Measurements from ENCODE around the gene EPN2. TPM values are rescaled to one million over a fixed set of nuclear protein-coding genes. Genes with fewer than 3 reads are reported as not detected.

The EPN2 gene
- total RNA-seq, 4 donors from 2014 or later: 25.6 to 145 (median 84.1) TPM

GRCh38 chr17:19382531-19383444 is 145.6 kb downstream of the EPN2 start:
- peak overlapping the region; percentile 0 to 91 for H3K27ac ChIP-seq
- H3K4me3 ChIP-seq: no peak overlapping the region
- peak in 1 of 2 donors; percentile 17 for DNase-seq
- no peak for TF ChIP-seq POLR2A (IDR thresholded peaks at IDR 0.05)
- TF ChIP-seq, protein P1, sequence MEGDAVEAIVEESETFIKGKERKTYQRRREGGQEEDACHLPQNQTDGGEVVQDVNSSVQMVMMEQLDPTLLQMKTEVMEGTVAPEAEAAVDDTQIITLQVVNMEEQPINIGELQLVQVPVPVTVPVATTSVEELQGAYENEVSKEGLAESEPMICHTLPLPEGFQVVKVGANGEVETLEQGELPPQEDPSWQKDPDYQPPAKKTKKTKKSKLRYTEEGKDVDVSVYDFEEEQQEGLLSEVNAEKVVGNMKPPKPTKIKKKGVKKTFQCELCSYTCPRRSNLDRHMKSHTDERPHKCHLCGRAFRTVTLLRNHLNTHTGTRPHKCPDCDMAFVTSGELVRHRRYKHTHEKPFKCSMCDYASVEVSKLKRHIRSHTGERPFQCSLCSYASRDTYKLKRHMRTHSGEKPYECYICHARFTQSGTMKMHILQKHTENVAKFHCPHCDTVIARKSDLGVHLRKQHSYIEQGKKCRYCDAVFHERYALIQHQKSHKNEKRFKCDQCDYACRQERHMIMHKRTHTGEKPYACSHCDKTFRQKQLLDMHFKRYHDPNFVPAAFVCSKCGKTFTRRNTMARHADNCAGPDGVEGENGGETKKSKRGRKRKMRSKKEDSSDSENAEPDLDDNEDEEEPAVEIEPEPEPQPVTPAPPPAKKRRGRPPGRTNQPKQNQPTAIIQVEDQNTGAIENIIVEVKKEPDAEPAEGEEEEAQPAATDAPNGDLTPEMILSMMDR (IDR thresholded peaks at IDR 0.05): no peak
- intact Hi-C loops (cut with DNase I; ENCODE audit: low total_unique reads): no loop called here
- peaks cover 18 to 29% of the 10 kb centered on the region in 2 donors for H3K4me1 ChIP-seq
- no peaks in the 10 kb centered on the region for H3K9me3 ChIP-seq
- no peaks in the 10 kb centered on the region for H3K36me3 ChIP-seq
- no peaks in the 10 kb centered on the region for H3K27me3 ChIP-seq

GRCh38 chr17:19383681-19384470 is 146.7 kb downstream of the EPN2 start:
- Histone ChIP-seq H3K27me3 (no peaks in the 10 kb centered on the region), H3K4me3 (no peak overlapping the region), H3K36me3 (no peaks in the 10 kb centered on the region), H3K4me1 (peaks cover 26 to 30% of the 10 kb centered on the region in 2 donors), H3K9me3 (no peaks in the 10 kb centered on the region), H3K27ac (peak overlapping the region; percentile 91 to 97)
- DNase-seq: peak; percentile 46 to 51
- TF ChIP-seq, protein P1 (IDR thresholded peaks at IDR 0.05): no peak
- no peak for TF ChIP-seq POLR2A (IDR thresholded peaks at IDR 0.05)
- intact Hi-C loops (cut with DNase I; ENCODE audit: low total_unique reads): no loop called here

- Histone ChIP-seq H3K27ac (peak overlapping the region; percentile 91 to 97), H3K36me3 (no peaks in the 10 kb centered on the region), H3K9me3 (no peaks in the 10 kb centered on the region), H3K27me3 (no peaks in the 10 kb centered on the region), H3K4me3 (no peak overlapping the region), H3K4me1 (peaks cover 26 to 30% of the 10 kb centered on the region in 2 donors)
- intact Hi-C loops (cut with DNase I; ENCODE audit: low total_unique reads): no loop called here
- DNase-seq: peak; percentile 91 to 95
- TF ChIP-seq, protein P1 (IDR thresholded peaks at IDR 0.05): no peak
Observed at GRCh38 chr17:19384723-19385391, 147.7 kb downstream of the EPN2 start.

- DNase-seq: peak in 1 of 2 donors; percentile 48
- H3K4me1 ChIP-seq: peaks cover 30 to 32% of the 10 kb centered on the region in 2 donors
Observed at GRCh38 chr17:19385521-19385983, 148.4 kb downstream of the EPN2 start.

More at GRCh38 chr17:19385521-19385983, 148.4 kb downstream of the EPN2 start:
- peak overlapping the region; percentile 91 to 97 for H3K27ac ChIP-seq
- no peaks in the 10 kb centered on the region for H3K27me3 ChIP-seq
- no peaks in the 10 kb centered on the region for H3K9me3 ChIP-seq
- H3K36me3 ChIP-seq: no peaks in the 10 kb centered on the region
- intact Hi-C loops (cut with DNase I; ENCODE audit: low total_unique reads): no loop called here
- TF ChIP-seq, protein P1 (IDR thresholded peaks at IDR 0.05): no peak
- no peak for TF ChIP-seq POLR2A (IDR thresholded peaks at IDR 0.05)
- no peak overlapping the region for H3K4me3 ChIP-seq

MicroRNAs encoded within 50 kb of the gene (microRNA counts, 767-probe panel; counts per million panel counts)
- 3,766 to 5,080 counts per million in 2 donors for microRNA hsa-miR-1180

Small RNA genes lying within 50 kb of the gene (microRNA-seq; reads per million reads assigned to microRNA genes)
- 483 reads per million, percentile 74 among the genes with 10 or more reads in this experiment for gene MIR1180 (ENCODE audit: borderline microRNAs expressed, borderline replicate concordance)

Small RNA genes lying within 50 kb of the gene (small RNA-seq; reads per million reads assigned to genes)
- gene MIR1180: 1.4 reads per million, percentile 63 among the genes with 10 or more reads in this experiment

Other genes starting within 250 kb of the EPN2 start
- gene FAM83G, start 232.6 kb upstream of the EPN2 start, total RNA-seq: 10 to 100 TPM in 1 of 4 donors, 1 to 10 TPM in 3; 1.0 to 10.7 (median 1.8) TPM
- 10 to 100 TPM in 2 of 4 donors, 1 to 10 TPM in 2; 8.3 to 21.2 (median 13.5) TPM for gene GRAP, start 190.4 kb upstream of the EPN2 start, total RNA-seq
- 1 to 10 TPM in 2 of 4 donors, not detected in 2; 8.5 to 9.5 TPM for gene GRAPL, start 109.8 kb upstream of the EPN2 start, total RNA-seq
- gene B9D1, start 125.4 kb downstream of the EPN2 start, total RNA-seq: 100 to 1,000 TPM in 1 of 4 donors, 10 to 100 TPM in 2, 1 to 10 TPM in 1; 3.8 to 105 (median 25.6) TPM
- gene MAPK7, start 141.1 kb downstream of the EPN2 start, total RNA-seq: 10 to 100 TPM in 3 of 4 donors, 1 to 10 TPM in 1; 3.3 to 72.8 (median 18.3) TPM
- gene MFAP4, start 149.8 kb downstream of the EPN2 start, total RNA-seq: 100 to 1,000 TPM in 2 of 4 donors, 10 to 100 TPM in 2; 81.2 to 149 (median 117) TPM
- gene RNF112, start 173.9 kb downstream of the EPN2 start, total RNA-seq: 10 to 100 TPM in 1 of 4 donors, 1 to 10 TPM in 2, under 1 TPM in 1; 0.88 to 14.7 (median 3.7) TPM

Measured in uterus (tissue), 4 donors.